ENCODE measurements around the gene MAOB. TPM values are rescaled to one million over a fixed set of nuclear protein-coding genes. Genes with fewer than 3 reads are reported as not detected.

MAOB gene
- total and polyA plus RNA-seq, 2 donors (not counting 3 experiments of a cell fraction or from before 2014, with no cell fraction given): not detected

GRCh38 chrX:43866423-43866822 is 15.8 kb downstream of the MAOB start:
- no peak overlapping the region for H3K4me2 ChIP-seq (ENCODE audit: insufficient read depth, low read length)
- no peaks in the 10 kb centered on the region for H3K27me3 ChIP-seq (ENCODE audit: control insufficient read depth in 2 of 2, insufficient read depth in 2 of 2, low read length in 2 of 2)
- ChIA-PET CTCF (no interaction called here), POLR2A (no interaction called here)
- no peak overlapping the region for H3K9ac ChIP-seq (replicated peaks; ENCODE audit: extremely low read depth, insufficient read depth, low read length)
- no peak for TF ChIP-seq FOS (IDR thresholded peaks at IDR 0.05; ENCODE audit: borderline replicate concordance, insufficient read depth, low read length)
- TF ChIP-seq MAX (IDR thresholded peaks at IDR 0.05; ENCODE audit: insufficient read depth, insufficient read length): no peak
- TF ChIP-seq MYC (IDR thresholded peaks at IDR 0.05; ENCODE audit: low read depth, low read length): no peak
- TF ChIP-seq GATA2 (IDR thresholded peaks at IDR 0.05; ENCODE audit: insufficient read depth, insufficient read length, low read depth, low read length): no peak
- TF ChIP-seq JUN (IDR thresholded peaks at IDR 0.05; ENCODE audit: borderline replicate concordance, insufficient read depth, insufficient read length, low read depth): no peak
- no peak for TF ChIP-seq EZH2 (IDR thresholded peaks at IDR 0.05; ENCODE audit: borderline replicate concordance, low read depth, low read length, severe bottlenecking)
- TF ChIP-seq CTCF (IDR thresholded peaks at IDR 0.05; ENCODE audit: extremely low read depth in 1 of 2, insufficient read depth in 1 of 2, low read depth in 1 of 2, low read length in 2 of 2): no peak
- TF ChIP-seq POLR2A (IDR thresholded peaks at IDR 0.05; ENCODE audit: low read depth, low read length): no peak
- no peak for TF ChIP-seq POLR2AphosphoS5 (IDR thresholded peaks at IDR 0.05; ENCODE audit: insufficient read depth, low read depth, low read length)
- H2AFZ ChIP-seq (ENCODE audit: low read depth, low read length): no peak overlapping the region
- intact Hi-C loops (cut with micrococcal nuclease) (no loop called here), dilution Hi-C loops (cut with MboI; ENCODE audit: extremely low pct_ligation_motif_present, low sequenced_read_pairs) (no loop called here)
- H3K27ac ChIP-seq (ENCODE audit: insufficient read depth, low read depth, low read length): no peak overlapping the region
- H3K9me3 ChIP-seq (replicated peaks; ENCODE audit: control insufficient read depth, insufficient read depth, low read length): no peaks in the 10 kb centered on the region
- no peak overlapping the region for H3K4me3 ChIP-seq (replicated peaks in 1 of 3; ENCODE audit: insufficient read depth in 1 of 3, low read depth in 1 of 3, low read length in 3 of 3)
- peaks cover under 1% of the 10 kb centered on the region for H3K4me1 ChIP-seq (ENCODE audit: control insufficient read depth, extremely low read depth, insufficient read depth, low read length)
- DNase-seq (ENCODE audit: low read depth, low spot score) (no peak), FAIRE-seq (no peak)
- no peaks in the 10 kb centered on the region for H3K79me2 ChIP-seq (ENCODE audit: control insufficient read depth, insufficient read depth, low read length)
- H4K20me1 ChIP-seq (replicated peaks; ENCODE audit: control insufficient read depth, extremely low read depth, insufficient read depth, low read length): no peaks in the 10 kb centered on the region
- H3K9me1 ChIP-seq (replicated peaks; ENCODE audit: control insufficient read depth, extremely low read depth, insufficient read depth, low read length): no peaks in the 10 kb centered on the region
- BruUV-seq (replicated peaks): no TSS peak
- H3K36me3 ChIP-seq (ENCODE audit: control insufficient read depth in 2 of 2, extremely low read depth in 1 of 2, insufficient read depth in 2 of 2, low read length in 2 of 2): no peaks in the 10 kb centered on the region

Measured in endothelial cell of umbilical vein (primary cell).